Measurements from ENCODE around the gene STOX1. TPM values are rescaled to one million over a fixed set of nuclear protein-coding genes. Genes with fewer than 3 reads are reported as not detected.
"Not testable (repeated sequence)": the region's sequence is repeated elsewhere in the genome, so short reads cannot be mapped to it uniquely, and the experiment has no call there.

The STOX1 gene
- polyA plus RNA-seq, 1 donor: 2.3 TPM

DNA sequence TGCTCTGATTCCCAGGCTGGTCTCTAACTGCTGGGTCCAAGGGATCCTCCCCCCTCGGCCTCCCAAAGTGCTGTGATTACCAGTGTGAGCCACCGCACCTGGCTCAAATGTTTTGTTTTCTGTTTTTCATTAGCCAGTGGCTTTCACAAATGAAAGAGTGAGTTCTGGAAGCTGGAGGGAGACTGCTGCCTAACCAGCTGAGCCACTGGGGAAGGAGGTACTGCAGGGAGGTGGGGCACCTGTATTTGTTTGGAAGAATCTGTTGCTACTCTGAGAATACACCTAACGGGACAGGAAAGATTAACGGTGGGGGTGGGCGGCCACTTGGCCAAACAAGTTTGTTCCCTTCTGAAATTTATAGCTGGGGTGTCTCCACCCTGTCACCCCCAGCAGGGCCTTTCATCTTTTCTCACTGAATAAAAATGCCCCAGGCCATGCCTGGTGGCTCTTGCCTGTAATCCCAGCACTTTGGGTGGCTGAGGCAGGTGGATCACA, 4.7 kb downstream of the STOX1 start:
- DNase-seq: no peak

DNA sequence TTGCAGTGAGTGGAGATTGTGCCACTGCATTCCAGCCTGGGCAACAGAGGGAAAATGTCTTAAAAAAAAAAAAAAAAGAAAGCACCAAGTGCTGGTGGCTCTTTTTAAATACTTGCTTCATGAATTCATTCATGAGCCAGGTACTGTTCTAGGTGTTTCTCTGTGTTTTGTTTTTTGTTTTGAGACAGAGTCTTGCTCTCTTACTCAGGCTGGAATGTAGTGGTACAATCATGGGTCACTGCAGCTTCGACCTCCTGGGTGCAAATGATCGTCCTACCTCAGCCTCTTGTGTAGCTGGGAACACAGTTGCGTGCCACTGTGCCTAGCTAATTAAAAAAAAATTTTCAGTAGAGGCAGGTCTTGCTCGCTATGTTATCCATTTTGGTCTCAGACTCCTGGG, 5.3 kb downstream of the STOX1 start:
- no peak for DNase-seq

- DNase-seq: no peak
Measured at GRCh38 chr10:68837626-68838322, 10.4 kb downstream of the STOX1 start.

DNA sequence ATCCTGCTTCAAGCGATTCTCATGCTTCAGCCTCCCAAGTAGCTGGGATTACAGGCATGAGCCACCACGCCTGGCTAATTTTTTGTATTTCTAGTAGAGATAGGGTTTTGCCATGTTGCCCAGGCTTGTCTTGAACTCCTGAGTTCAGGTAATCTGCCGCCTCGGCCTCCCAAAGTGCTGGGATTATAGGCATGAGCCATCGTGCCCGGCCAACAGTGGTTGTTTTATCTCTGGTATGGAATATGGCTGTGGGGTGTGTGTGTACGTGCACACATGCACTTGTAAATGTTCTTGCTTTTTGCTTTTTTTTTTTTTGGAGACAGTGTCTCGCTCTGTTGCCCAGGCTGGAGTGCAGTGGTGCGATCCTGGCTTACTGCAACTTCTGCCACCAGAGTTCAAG, 13.3 kb downstream of the STOX1 start:
- not testable (repeated sequence) for DNase-seq

GRCh38 chr10:68848281-68848680, 20.9 kb downstream of the STOX1 start:
- DNase-seq: no peak

DNA sequence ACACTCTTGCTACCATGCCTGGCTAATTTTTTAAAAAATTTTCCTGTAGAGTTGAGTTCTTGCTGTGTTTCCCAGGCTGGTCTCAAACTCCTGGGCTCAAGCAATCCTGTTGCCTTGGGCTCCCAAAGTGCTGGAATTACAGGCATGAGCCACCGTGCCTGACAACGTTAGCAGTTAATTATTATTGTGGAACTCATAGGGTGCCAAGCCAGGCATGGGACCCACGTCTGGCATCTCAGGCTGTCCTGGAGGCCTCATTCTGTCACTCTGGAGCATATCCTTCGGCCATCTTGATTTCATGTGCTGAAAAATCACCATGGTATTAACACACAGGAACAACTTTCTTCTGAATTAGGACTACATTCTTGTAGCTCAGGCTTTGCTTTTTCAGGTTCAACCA, 21.5 kb downstream of the STOX1 start:
- no peak for DNase-seq

GRCh38 chr10:68856352-68856751, 29.0 kb downstream of the STOX1 start:
- DNase-seq: no peak

- DNase-seq: no peak
Measured at GRCh38 chr10:68857005-68857404, 29.7 kb downstream of the STOX1 start.

DNA sequence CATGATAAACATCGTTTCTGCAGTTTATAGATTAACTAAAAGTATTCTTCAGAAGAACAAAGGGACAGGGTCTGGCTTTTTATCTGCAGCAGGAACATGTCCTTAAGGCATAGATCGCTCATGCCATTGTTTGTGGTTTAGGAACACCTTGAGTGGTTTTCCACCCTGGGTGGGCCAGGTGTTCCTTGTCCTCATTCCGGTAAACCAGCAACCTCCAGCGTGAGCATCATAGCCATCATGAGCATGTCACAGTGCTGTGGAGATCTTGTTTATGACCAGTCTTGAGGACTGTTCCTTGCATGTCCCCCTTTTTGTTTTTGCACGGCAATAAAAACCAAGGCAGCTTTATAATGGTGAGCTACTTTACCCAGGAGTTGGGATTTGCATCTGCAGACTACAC, 33.9 kb downstream of the STOX1 start:
- DNase-seq: no peak

GRCh38 chr10:68864611-68865010, 37.3 kb downstream of the STOX1 start:
- DNase-seq: no peak

GRCh38 chr10:68868173-68868572, 40.8 kb downstream of the STOX1 start:
- not testable (repeated sequence) for DNase-seq

DNA sequence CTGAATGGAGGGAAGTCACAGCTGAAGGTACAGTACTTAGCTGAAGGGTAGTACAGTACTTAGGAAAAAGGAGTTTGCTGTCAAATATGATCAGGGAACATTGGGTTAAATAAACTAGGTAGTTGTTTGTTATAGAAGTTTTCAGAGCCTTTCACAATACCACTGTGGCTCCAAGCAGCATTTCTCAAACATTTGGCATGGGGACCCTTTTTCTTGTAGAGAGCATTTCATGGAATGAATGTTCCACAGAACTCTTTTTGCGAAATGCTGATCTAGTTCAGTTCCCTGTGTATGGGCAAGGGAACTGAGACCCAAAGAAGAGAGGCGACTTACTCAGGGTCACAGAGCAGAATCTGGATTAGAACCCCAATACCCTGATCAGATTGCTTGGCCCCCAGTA, 42.3 kb downstream of the STOX1 start:
- DNase-seq: no peak

- DNase-seq: no peak
Measured at GRCh38 chr10:68870061-68870460, 42.7 kb downstream of the STOX1 start.

- no peak for DNase-seq
Measured at GRCh38 chr10:68870545-68871104, 43.3 kb downstream of the STOX1 start.

GRCh38 chr10:68871105-68871711, 43.9 kb downstream of the STOX1 start:
- peak; percentile 38 for DNase-seq

DNA sequence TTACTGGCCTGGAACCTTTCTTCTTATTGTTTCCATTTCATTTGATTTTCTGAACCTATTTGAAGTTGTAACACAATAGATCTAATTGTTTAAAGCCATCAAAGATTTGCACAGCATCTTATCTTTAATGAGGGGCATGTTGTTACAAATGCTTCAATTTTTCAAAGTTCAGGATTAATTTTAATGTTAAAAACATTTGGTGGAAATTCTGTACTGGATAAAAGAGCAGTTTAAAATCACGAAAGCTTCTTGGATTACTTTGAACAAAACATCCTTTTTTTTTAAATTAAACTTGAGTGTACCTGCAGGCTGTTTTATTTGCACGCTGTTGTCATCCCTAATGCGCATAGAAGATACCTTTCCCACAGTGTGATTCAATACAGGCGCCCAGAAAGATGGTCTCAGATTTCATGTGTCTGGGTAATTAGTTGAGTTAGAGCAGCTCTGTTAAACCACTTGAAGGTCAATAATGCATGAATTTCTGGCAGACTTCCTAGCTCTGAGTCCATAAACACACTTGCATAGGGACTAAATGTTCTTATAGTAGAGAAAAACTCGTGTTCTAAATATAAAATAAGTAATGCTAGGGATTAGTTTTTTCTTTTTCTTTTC, 44.5 kb downstream of the STOX1 start:
- DNase-seq: peak; percentile 86

DNA sequence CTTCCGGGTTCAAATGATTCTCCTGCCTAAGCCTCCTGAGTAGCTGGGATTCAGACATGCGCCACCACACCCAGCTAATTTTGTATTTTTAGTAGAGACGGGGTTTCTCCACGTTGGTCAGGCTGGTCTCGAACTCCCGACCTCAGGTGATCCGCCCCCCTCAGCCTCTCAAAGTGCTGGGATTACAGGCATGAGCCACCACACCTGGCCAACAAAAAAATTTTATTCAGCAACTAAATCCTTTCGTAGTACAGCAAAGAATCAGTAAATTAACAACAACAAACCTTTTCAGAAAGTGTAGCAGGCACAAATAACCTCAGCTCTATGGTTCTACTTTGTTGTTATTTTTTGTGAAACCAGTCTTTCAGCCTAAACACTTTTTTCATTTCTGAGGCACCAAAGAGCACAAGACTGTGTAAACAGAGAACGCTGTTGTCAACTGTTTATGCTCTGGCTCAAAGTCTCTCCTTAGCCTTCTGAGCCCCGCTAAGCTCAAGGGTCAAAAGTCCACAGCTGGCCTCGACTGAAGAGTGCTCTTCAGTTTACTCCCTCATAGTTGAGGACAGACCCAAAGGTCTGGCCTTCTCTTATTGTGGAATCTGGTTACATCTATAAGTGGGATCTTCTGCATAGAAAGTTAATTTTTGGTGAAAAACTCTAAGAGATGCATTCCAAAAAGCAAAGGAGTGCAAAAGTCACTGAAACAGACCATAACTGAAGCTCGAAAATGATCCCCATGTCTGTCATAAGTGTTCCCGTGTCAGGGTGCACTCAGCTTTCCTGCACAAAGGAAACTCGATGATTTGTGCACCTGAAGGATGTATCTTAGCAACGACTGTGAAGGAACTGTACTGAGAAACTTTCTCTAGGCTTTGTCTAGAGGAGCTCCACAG, 49.2 kb downstream of the STOX1 start:
- DNase-seq: no peak

- DNase-seq: no peak
Measured at GRCh38 chr10:68877482-68878110, 50.3 kb downstream of the STOX1 start.

- no peak for DNase-seq
Measured at GRCh38 chr10:68878496-68878895, 51.2 kb downstream of the STOX1 start.

DNA sequence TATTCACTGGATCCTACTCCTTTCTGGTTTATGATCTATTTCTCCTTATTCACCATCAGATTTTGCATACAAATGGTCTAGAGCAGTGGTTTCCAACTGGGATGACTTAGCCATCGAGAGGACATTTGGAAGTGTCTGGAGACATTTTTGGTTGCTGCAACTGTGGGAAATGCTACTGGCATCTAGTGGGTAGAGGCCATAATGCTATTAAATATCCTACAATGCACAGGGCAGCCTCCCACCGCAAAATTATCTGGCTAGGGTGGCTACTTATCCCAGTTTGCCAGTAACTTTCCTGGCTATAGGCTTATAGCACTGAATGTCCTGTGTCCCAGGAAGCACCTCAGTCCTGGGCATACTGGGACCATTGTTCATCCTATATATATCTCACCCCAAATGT, 52.3 kb downstream of the STOX1 start:
- DNase-seq: no peak

- no peak for DNase-seq
Measured at GRCh38 chr10:68880181-68880580, 52.9 kb downstream of the STOX1 start.

- DNase-seq: no peak
Measured at GRCh38 chr10:68895041-68895440, 67.7 kb downstream of the STOX1 start.
